IMR-90 (cell line): Measurements from ENCODE around the gene CARD16. TPM values are rescaled to one million over a fixed set of nuclear protein-coding genes. Genes with fewer than 3 reads are reported as not detected.

Experiments used
- ATAC-seq: fragments of 200-7000 bp; cut with Tn5 transposase; 2 replicates; pipeline ENCODE4 v1.9.1; 2020; ENCODE audit warnings: low read depth, mild to moderate bottlenecking, moderate library complexity
- BruUV-seq: library from RNA; stranded (reverse); fragments of 400-500 nt; replicated peaks from 2 replicates; lab custom pipeline; 2021; lab: Mats Ljungman, UMichigan
- CTCF ChIA-PET: fragments of 300-600 bp; formaldehyde crosslinking; extraction: SDS; loops from one replicate; lab custom pipeline; 2021; ENCODE audit warnings: antibody characterized with exemption; lab: Yijun Ruan, JAX
- POLR2A ChIA-PET: fragments of 300-600 bp; sonication (Branson Sonifier 250); formaldehyde crosslinking; loops from one replicate; lab custom pipeline; 2022; ENCODE audit warnings: antibody characterized with exemption; ENCODE audit not compliant: unreplicated experiment; lab: Charles Lee
- DNase-seq: peaks from one replicate; pipeline ENCODE4 v3.0.0; 2013
- H2AFZ ChIP-seq: replicated peaks from 2 replicates; pipeline ENCODE3; 2013; ENCODE audit warnings: low read length, mild to moderate bottlenecking; ENCODE audit not compliant: poor library complexity
- H2AK5ac ChIP-seq: 2 replicates; pipeline ENCODE4 v1.6.1; 2013; ENCODE audit warnings: low read depth, low read length, inconsistent platforms
- H2AK9ac ChIP-seq: replicated peaks from 2 replicates; pipeline ENCODE3; 2013; ENCODE audit warnings: mild to moderate bottlenecking, low read depth, low read length, moderate library complexity; ENCODE audit not compliant: poor library complexity
- H2BK120ac ChIP-seq: 2 replicates; pipeline ENCODE4 v1.6.1; 2013; ENCODE audit warnings: low read depth, low read length, inconsistent platforms
- H2BK15ac ChIP-seq: 3 replicates; pipeline ENCODE4 v1.6.1; 2013; ENCODE audit warnings: low read depth, low read length, inconsistent platforms
- H2BK20ac ChIP-seq: 2 replicates; pipeline ENCODE4 v1.6.1; 2013; ENCODE audit warnings: low read depth, mild to moderate bottlenecking, inconsistent platforms, low read length, moderate library complexity
- H2BK5ac ChIP-seq: 2 replicates; pipeline ENCODE4 v1.6.1; 2013; ENCODE audit warnings: mild to moderate bottlenecking, low read depth, low read length, inconsistent platforms; ENCODE audit not compliant: poor library complexity, severe bottlenecking
- H3K14ac ChIP-seq: replicated peaks from 2 replicates; pipeline ENCODE4 v1.6.1; 2013; ENCODE audit warnings: low read depth, low read length, inconsistent platforms
- H3K18ac ChIP-seq: 2 replicates; pipeline ENCODE4 v1.6.1; 2013; ENCODE audit warnings: low read depth, low read length, control low read depth
- H3K23ac ChIP-seq: 2 replicates; pipeline ENCODE4 v1.6.1; 2013; ENCODE audit warnings: low read depth, low read length, inconsistent platforms
- H3K27ac ChIP-seq: 2 replicates; pipeline ENCODE4 v1.5.1; 2013; ENCODE audit warnings: mild to moderate bottlenecking, control low read depth, low read length; ENCODE audit not compliant: insufficient read depth
- H3K27me3 ChIP-seq: 2 replicates; pipeline ENCODE4 v1.6.1; 2013; ENCODE audit warnings: low read length; ENCODE audit not compliant: control insufficient read depth, insufficient read depth
- H3K36me3 ChIP-seq: 2 replicates; pipeline ENCODE4 v1.6.1; 2013; ENCODE audit warnings: low read length, mixed read lengths; ENCODE audit not compliant: control insufficient read depth, insufficient read depth
- H3K4ac ChIP-seq: 2 replicates; pipeline ENCODE4 v1.6.1; 2013; ENCODE audit warnings: low read depth, low read length, inconsistent platforms
- H3K4me1 ChIP-seq: 2 replicates; pipeline ENCODE4 v1.6.1; 2013; ENCODE audit warnings: low read length, mixed read lengths; ENCODE audit not compliant: control insufficient read depth, insufficient read depth
- H3K4me2 ChIP-seq: 2 replicates; pipeline ENCODE4 v1.6.1; 2013; ENCODE audit warnings: low read depth, mild to moderate bottlenecking, control low read depth, low read length, moderate library complexity
- H3K4me3 ChIP-seq: 2 replicates; pipeline ENCODE4 v1.5.1; 2013; ENCODE audit warnings: low read depth, mild to moderate bottlenecking, control low read depth, low read length, moderate library complexity; ENCODE audit not compliant: insufficient read depth
- H3K56ac ChIP-seq: 2 replicates; pipeline ENCODE4 v1.6.1; 2013; ENCODE audit warnings: low read length, inconsistent platforms; ENCODE audit not compliant: insufficient read depth; ENCODE audit errors: extremely low read depth
- H3K79me1 ChIP-seq, 2 experiments: 2 replicates each; pipeline ENCODE4 v1.6.1; 2013; ENCODE audit warnings: low read length in 2 of 2, inconsistent platforms in 1 of 2, low read depth in 1 of 2
- H3K9ac ChIP-seq: 2 replicates; pipeline ENCODE4 v1.6.1; 2013; ENCODE audit warnings: low read depth, low read length, control low read depth
- H3K9me1 ChIP-seq: 2 replicates; pipeline ENCODE4 v1.6.1; 2013; ENCODE audit warnings: low read length, inconsistent platforms; ENCODE audit not compliant: insufficient read depth
- H3K9me3 ChIP-seq: 2 replicates; pipeline ENCODE4 v1.6.1; 2013; ENCODE audit warnings: low read length; ENCODE audit not compliant: control insufficient read depth, insufficient read depth
- H4K20me1 ChIP-seq: 2 replicates; pipeline ENCODE4 v1.6.1; 2013; ENCODE audit warnings: low read length, inconsistent platforms; ENCODE audit not compliant: insufficient read depth
- H4K5ac ChIP-seq: 2 replicates; pipeline ENCODE4 v1.6.1; 2013; ENCODE audit warnings: mild to moderate bottlenecking, low read depth, low read length, control low read depth
- H4K8ac ChIP-seq, 2 experiments: 2 replicates each; pipeline ENCODE4 v1.6.1; 2013; ENCODE audit warnings: low read depth in 2 of 2, low read length in 2 of 2, control low read depth in 1 of 2, inconsistent platforms in 1 of 2
- H4K91ac ChIP-seq: 2 replicates; pipeline ENCODE4 v1.6.1; 2013; ENCODE audit warnings: low read depth, low read length, inconsistent platforms; ENCODE audit not compliant: insufficient read depth
- CHD1 ChIP-seq: IDR thresholded peaks from 2 replicates; pipeline ENCODE4 v1.6.1; 2012; ENCODE audit warnings: low read depth, low read length, improper control_type of control experiment
- ELK1 ChIP-seq: fragments of 150-350 bp; IDR thresholded peaks from 2 replicates; pipeline ENCODE4 v1.6.1; 2016; ENCODE audit warnings: low read depth, mild to moderate bottlenecking, low read length, moderate library complexity, borderline replicate concordance
- MAZ ChIP-seq: IDR thresholded peaks from 2 replicates; pipeline ENCODE4 v1.6.1; 2012; ENCODE audit warnings: low read depth, mild to moderate bottlenecking, low read length, improper control_type of control experiment, moderate library complexity, borderline replicate concordance
- MXI1 ChIP-seq: IDR thresholded peaks from 2 replicates; pipeline ENCODE4 v1.6.1; 2012; ENCODE audit warnings: low read depth, mild to moderate bottlenecking, low read length, moderate library complexity, borderline replicate concordance
- POLR2A ChIP-seq: IDR thresholded peaks from 2 replicates; pipeline ENCODE4 v1.6.1; 2012; ENCODE audit warnings: mild to moderate bottlenecking, low read depth, low read length
- USF2 ChIP-seq: fragments of 150-350 bp; IDR thresholded peaks from 2 replicates; pipeline ENCODE4 v1.6.1; 2017; ENCODE audit warnings: mild to moderate bottlenecking, antibody characterized with exemption, low read length, low read depth
- WGBS, 2 experiments: methylation state at CpG; one replicate each; pipeline versions ENCODE4 v1.1.5 to v1.1.7; 2013; ENCODE audit warnings: missing lambda C conversion rate in 2 of 2; ENCODE audit not compliant: insufficient read length in 1 of 2; ENCODE audit errors: extremely low coverage in 2 of 2; 5-methylcytosine and 5-hydroxymethylcytosine counted together
- dilution Hi-C: fragments of 300-500 bp; cut with HindIII; formaldehyde crosslinking; loops from one replicate; pipeline ENCODE4 v1.14.3; 2018; ENCODE audit warnings: low sequenced_read_pairs; ENCODE audit not compliant: unreplicated experiment
- in situ Hi-C: fragments of 300-500 bp; cut with MboI; formaldehyde crosslinking; loops from 3 replicates; pipeline ENCODE4 v1.14.3; 2019; ENCODE audit warnings: low sequenced_read_pairs, inconsistent platforms, mixed read lengths
- intact Hi-C: fragments of 100-400 bp; cut with micrococcal nuclease; formaldehyde crosslinking; loops from 2 replicates; pipeline ENCODE4 v1.10.0; 2022
- polyA plus RNA-seq, 3 experiments: library from polyadenylated mRNA; depleted of rRNA; stranded (reverse); fragments of >200 nt; gene quantifications; 2 replicates each; pipeline ENCODE4 v1.2.3, GENCODE V29; 2012; ENCODE audit warnings: low replicate concordance in 1 of 3
- total RNA-seq: library from RNA; depleted of rRNA; stranded (reverse); fragments of >200 nt; gene quantifications from 2 replicates; pipeline ENCODE4 v1.2.3, GENCODE V29; 2012

The CARD16 gene
- total and polyA plus RNA-seq, 2 of the 4 experiments (the other 2 are of a cell fraction): 7.9 to 29.2 TPM

- ChIA-PET POLR2A (no interaction called here), CTCF (no interaction called here)
- no peak overlapping the region for H3K56ac ChIP-seq
- ATAC-seq: no peak
- in situ Hi-C loops (no loop called here), dilution Hi-C loops (no loop called here), intact Hi-C loops (loop anchor here (1.0 kb wide), 1 partner anchor 9 kb away; no protein-coding TSS in a partner anchor)
- no peak overlapping the region for H2BK120ac ChIP-seq
- H4K20me1 ChIP-seq: no peaks in the 10 kb centered on the region
- no peak overlapping the region for H4K8ac ChIP-seq
- no peak overlapping the region for H3K23ac ChIP-seq
- no peaks in the 10 kb centered on the region for H3K36me3 ChIP-seq
- H3K4me1 ChIP-seq: no peaks in the 10 kb centered on the region; the same call in 1 of the 2 replicates
- H3K9me1 ChIP-seq: no peaks in the 10 kb centered on the region
- no peak overlapping the region for H2AK5ac ChIP-seq
- no peak for TF ChIP-seq CHD1
- TF ChIP-seq USF2: no peak
- TF ChIP-seq POLR2A: no peak
- TF ChIP-seq ELK1: no peak
- no peak for TF ChIP-seq MXI1
- no peak for TF ChIP-seq MAZ
- H4K5ac ChIP-seq: no peak overlapping the region
- no CpG with 5 or more reads among the region's 3 CpGs for WGBS, 2 experiments
- no peaks in the 10 kb centered on the region for H3K27me3 ChIP-seq
- no peak overlapping the region for H3K4me2 ChIP-seq
- no peak for DNase-seq
- H3K4me3 ChIP-seq: no peak overlapping the region
- no peak overlapping the region for H3K9ac ChIP-seq
- no peak overlapping the region for H2AFZ ChIP-seq
- no TSS peak for BruUV-seq
- H3K14ac ChIP-seq: no peak overlapping the region
- H2BK5ac ChIP-seq: no peak overlapping the region
- H3K18ac ChIP-seq: no peak overlapping the region
- H2BK15ac ChIP-seq: no peak overlapping the region
- H3K4ac ChIP-seq: no peak overlapping the region
- no peak overlapping the region for H3K27ac ChIP-seq
- no peak overlapping the region for H2BK20ac ChIP-seq
- no peak overlapping the region for H2AK9ac ChIP-seq
- no peak overlapping the region for H4K91ac ChIP-seq
- no peaks in the 10 kb centered on the region for H3K9me3 ChIP-seq
- no peaks in the 10 kb centered on the region for H3K79me1 ChIP-seq
Observed at GRCh38 chr11:105052487-105052886, 7.4 kb upstream of the CARD16 start.
